PC-9 (cell line): ENCODE measurements around the gene CTTNBP2. TPM values are rescaled to one million over a fixed set of nuclear protein-coding genes. Genes with fewer than 3 reads are reported as not detected.

ENCODE experiments used
- BruUV-seq: library from RNA; stranded (reverse); fragments of 400-500 nt; replicated peaks from 2 replicates; lab custom pipeline; 2021; lab: Mats Ljungman, UMichigan
- CTCF ChIA-PET: fragments of 300-600 bp; sonication (Branson Sonifier 250); formaldehyde crosslinking; loops from one replicate; lab custom pipeline; 2022; ENCODE audit warnings: antibody characterized with exemption; lab: Charles Lee
- POLR2A ChIA-PET: fragments of 300-600 bp; sonication (Branson Sonifier 250); formaldehyde crosslinking; loops from one replicate; lab custom pipeline; 2022; ENCODE audit warnings: antibody characterized with exemption; ENCODE audit not compliant: unreplicated experiment; lab: Charles Lee
- DNase-seq, 2 experiments: peaks; one replicate each; pipeline versions ENCODE4 v3.0.0 to v3.0.0-alpha.2; 2015 to 2022; ENCODE audit warnings: mixed read lengths in 1 of 2
- H2AFZ ChIP-seq: fragments of 200-600 bp; sonication (generic); 2 replicates; pipeline ENCODE4 v1.8.1; 2017; ENCODE audit warnings: antibody characterized with exemption
- H3F3A ChIP-seq: fragments of 200-600 bp; sonication (generic); 2 replicates; pipeline ENCODE4 v1.8.1; 2017; ENCODE audit warnings: antibody characterized with exemption, mild to moderate bottlenecking, low read depth; ENCODE audit not compliant: insufficient read depth
- H3K27ac ChIP-seq: fragments of 200-600 bp; sonication (generic); 2 replicates; pipeline ENCODE4 v1.6.1; 2016; ENCODE audit warnings: mixed run types
- H3K27me3 ChIP-seq: fragments of 200-600 bp; sonication (generic); 2 replicates; pipeline ENCODE4 v1.6.1; 2016; ENCODE audit warnings: low read depth, mixed run types; ENCODE audit not compliant: insufficient read depth
- H3K36me3 ChIP-seq: fragments of 200-600 bp; sonication (generic); 2 replicates; pipeline ENCODE4 v1.6.1; 2016; ENCODE audit warnings: low read depth, mixed run types
- H3K4me1 ChIP-seq: fragments of 200-600 bp; sonication (generic); replicated peaks from 2 replicates; pipeline ENCODE4 v1.6.1; 2016; ENCODE audit warnings: mixed run types; ENCODE audit not compliant: insufficient read depth
- H3K4me2 ChIP-seq: fragments of 200-600 bp; sonication (generic); 2 replicates; pipeline ENCODE4 v1.6.1; 2017; ENCODE audit warnings: mixed run types
- H3K4me3 ChIP-seq: fragments of 200-600 bp; sonication (generic); 2 replicates; pipeline ENCODE4 v1.6.1; 2016; ENCODE audit warnings: mixed run types
- H3K79me2 ChIP-seq: fragments of 200-600 bp; sonication (generic); 2 replicates; pipeline ENCODE4 v1.6.1; 2017; ENCODE audit warnings: low read depth, mixed run types
- H3K9me2 ChIP-seq: fragments of 200-600 bp; sonication (generic); 2 replicates; pipeline ENCODE4 v1.8.1; 2017; ENCODE audit warnings: mild to moderate bottlenecking; ENCODE audit not compliant: insufficient read depth
- H3K9me3 ChIP-seq: fragments of 200-600 bp; sonication (generic); 2 replicates; pipeline ENCODE4 v1.8.1; 2016; ENCODE audit warnings: low read depth; ENCODE audit not compliant: insufficient read depth
- H4K20me1 ChIP-seq: fragments of 200-600 bp; sonication (generic); 2 replicates; pipeline ENCODE4 v1.8.1; 2017; ENCODE audit not compliant: insufficient read depth
- CTCF ChIP-seq: fragments of 200-600 bp; sonication (generic); conservative IDR thresholded peaks from 2 replicates; pipeline ENCODE4 v1.6.1; 2017; ENCODE audit warnings: mixed run types, antibody characterized with exemption, mild to moderate bottlenecking, moderate library complexity
- EZH2 ChIP-seq: fragments of 200-600 bp; sonication (generic); IDR thresholded peaks from 2 replicates; pipeline ENCODE4 v1.8.0; 2017; ENCODE audit warnings: antibody characterized with exemption, low read depth
- intact Hi-C: fragments of 100-400 bp; cut with micrococcal nuclease; formaldehyde crosslinking; loops from one replicate; pipeline ENCODE4 v1.10.0; 2022; ENCODE audit not compliant: unreplicated experiment
- total RNA-seq: library from RNA; stranded (reverse); gene quantifications from 2 replicates; pipeline ENCODE4 v1.2.3, GENCODE V29; 2021

CTTNBP2 gene
- total RNA-seq, 1 experiment from 2014 or later: not detected

- Histone ChIP-seq H2AFZ (no peak overlapping the region), H3K36me3 (no peaks in the 10 kb centered on the region), H3K4me2 (no peak overlapping the region), H4K20me1 (no peaks in the 10 kb centered on the region), H3K27ac (no peak overlapping the region), H3K9me2 (no peaks in the 10 kb centered on the region), H3K79me2 (no peaks in the 10 kb centered on the region), H3F3A (no peaks in the 10 kb centered on the region), H3K4me1 (no peaks in the 10 kb centered on the region), H3K4me3 (no peak overlapping the region), H3K9me3 (no peaks in the 10 kb centered on the region), H3K27me3 (no peaks in the 10 kb centered on the region)
- POLR2A ChIA-PET: no interaction called here
- no peak for DNase-seq
- BruUV-seq: no TSS peak
- TF ChIP-seq EZH2 (no peak), CTCF (no peak)
- CTCF ChIA-PET: no interaction called here
- intact Hi-C loops: no loop called here
Observed at GRCh38 chr7:117806011-117806410, 67.2 kb downstream of the CTTNBP2 start.

DNA sequence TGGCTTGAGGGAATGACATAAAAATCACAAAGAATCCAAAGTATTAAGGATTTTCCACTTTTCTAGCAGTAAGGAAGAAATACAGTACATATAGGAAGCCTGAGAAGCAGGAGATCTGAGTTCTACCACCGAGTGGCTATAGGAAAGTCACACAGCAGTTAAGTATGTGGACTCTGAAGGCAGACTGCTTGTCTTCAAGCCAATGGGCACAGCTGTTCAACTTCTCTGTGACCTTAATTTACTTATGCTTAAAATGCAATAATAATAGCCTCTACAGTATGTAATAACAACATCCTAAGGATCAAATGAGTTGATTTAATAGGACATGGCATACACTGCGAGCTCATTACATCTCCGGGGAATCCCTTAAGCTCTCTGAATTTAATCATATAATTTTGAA, 68.0 kb downstream of the CTTNBP2 start:
- Histone ChIP-seq H4K20me1 (no peaks in the 10 kb centered on the region), H3K4me2 (no peak overlapping the region), H3K4me3 (no peak overlapping the region), H2AFZ (no peak overlapping the region), H3K9me3 (no peaks in the 10 kb centered on the region), H3K9me2 (no peaks in the 10 kb centered on the region), H3K4me1 (no peaks in the 10 kb centered on the region), H3K27ac (no peak overlapping the region), H3F3A (no peaks in the 10 kb centered on the region), H3K36me3 (no peaks in the 10 kb centered on the region), H3K27me3 (no peaks in the 10 kb centered on the region), H3K79me2 (no peaks in the 10 kb centered on the region)
- POLR2A ChIA-PET: no interaction called here
- DNase-seq: no peak
- intact Hi-C loops: no loop called here
- no TSS peak for BruUV-seq
- CTCF ChIA-PET: no interaction called here
- TF ChIP-seq CTCF (no peak), EZH2 (no peak)

GRCh38 chr7:117803476-117803875, 69.8 kb downstream of the CTTNBP2 start:
- Histone ChIP-seq H3K9me2 (no peaks in the 10 kb centered on the region), H3K4me2 (no peak overlapping the region), H3K27ac (no peak overlapping the region), H3K36me3 (no peaks in the 10 kb centered on the region), H3K79me2 (no peaks in the 10 kb centered on the region), H3K27me3 (no peaks in the 10 kb centered on the region), H3K4me1 (no peaks in the 10 kb centered on the region), H3K9me3 (no peaks in the 10 kb centered on the region), H2AFZ (no peak overlapping the region), H4K20me1 (no peaks in the 10 kb centered on the region), H3F3A (no peaks in the 10 kb centered on the region), H3K4me3 (no peak overlapping the region)
- no peak for DNase-seq
- intact Hi-C loops: no loop called here
- ChIA-PET CTCF (no interaction called here), POLR2A (no interaction called here)
- no TSS peak for BruUV-seq
- TF ChIP-seq EZH2 (no peak), CTCF (no peak)
